GM21381 (cell line): ENCODE data around the gene ZFP2.

Source experiments
- ATAC-seq: cut with Tn5 transposase; IDR thresholded peaks from one replicate; pipeline ENCODE4 v1.9.1; 2021; ENCODE audit warnings: mild to moderate bottlenecking, moderate library complexity; ENCODE audit not compliant: unreplicated experiment

Gene ZFP2

GRCh38 chr5:178965465-178966055, 69.8 kb downstream of the ZFP2 start:
- ATAC-seq, result no peak

GRCh38 chr5:178981381-178981780, 85.7 kb downstream of the ZFP2 start:
- ATAC-seq, result no peak
